Measurements from ENCODE around the gene LAMC3. TPM values are rescaled to one million over a fixed set of nuclear protein-coding genes. Genes with fewer than 3 reads are reported as not detected.

Gene LAMC3
- total RNA-seq, 2 experiments from 2014 or later: 0.19 to 2.2 TPM

DNA sequence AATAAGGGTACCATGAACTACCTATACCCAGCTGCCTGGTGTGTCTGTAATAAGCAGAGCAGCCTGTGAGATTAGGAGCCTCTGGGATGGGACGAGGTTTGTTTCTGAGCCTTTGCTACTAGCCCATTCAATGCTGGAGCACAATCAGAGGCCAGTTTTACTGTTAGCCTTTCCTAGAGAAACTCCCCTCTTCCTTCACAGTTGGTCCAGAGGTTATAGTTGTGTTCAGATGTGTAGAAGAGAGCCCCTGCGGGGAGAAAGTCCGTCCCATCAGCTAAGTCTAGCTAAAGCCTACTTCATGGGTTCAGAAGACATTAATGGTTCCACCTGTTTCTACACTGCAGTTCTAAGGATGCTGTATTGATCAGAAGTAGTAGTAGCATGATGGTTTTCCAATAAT lies 133.2 kb downstream of the LAMC3 start:
- H2AFZ ChIP-seq (ENCODE audit: low read length): no peak overlapping the region
- no peaks in the 10 kb centered on the region for H3K79me2 ChIP-seq (ENCODE audit: insufficient read depth, low read depth, low read length)
- no peak overlapping the region for H3K4me3 ChIP-seq (ENCODE audit: low read depth, low read length, poor library complexity, severe bottlenecking)
- DNase-seq (ENCODE audit: low spot score): no peak
- H3K9me3 ChIP-seq (ENCODE audit: low read length): no peaks in the 10 kb centered on the region
- ChIA-PET POLR2A (interaction anchor here (1.0 kb wide), 1 partner anchor 9 kb away, joined by 5 read pairs; no protein-coding TSS in a partner anchor), CTCF (ENCODE audit: unreplicated experiment) (no interaction called here)
- H3K9me2 ChIP-seq (ENCODE audit: insufficient read depth, low read length): no peaks in the 10 kb centered on the region
- intact Hi-C loops (cut with micrococcal nuclease; ENCODE audit: unreplicated experiment): no loop called here
- no peak overlapping the region for H3K4me2 ChIP-seq (ENCODE audit: low read length)
- peaks cover 98% of the 10 kb centered on the region for H3K36me3 ChIP-seq (ENCODE audit: insufficient read depth, low read length)
- no TSS peak for BruUV-seq (replicated peaks)
- no peak overlapping the region for H3K27ac ChIP-seq (ENCODE audit: low read depth, low read length, poor library complexity, severe bottlenecking)
- no peaks in the 10 kb centered on the region for H3K4me1 ChIP-seq (ENCODE audit: insufficient read depth, low read length, poor library complexity, severe bottlenecking)
- no peaks in the 10 kb centered on the region for H4K20me1 ChIP-seq (ENCODE audit: insufficient read depth, low read length)
- no peak for TF ChIP-seq EZH2phosphoT487 (IDR thresholded peaks at IDR 0.05; ENCODE audit: borderline replicate concordance, low read depth, low read length)
- TF ChIP-seq, protein P1, sequence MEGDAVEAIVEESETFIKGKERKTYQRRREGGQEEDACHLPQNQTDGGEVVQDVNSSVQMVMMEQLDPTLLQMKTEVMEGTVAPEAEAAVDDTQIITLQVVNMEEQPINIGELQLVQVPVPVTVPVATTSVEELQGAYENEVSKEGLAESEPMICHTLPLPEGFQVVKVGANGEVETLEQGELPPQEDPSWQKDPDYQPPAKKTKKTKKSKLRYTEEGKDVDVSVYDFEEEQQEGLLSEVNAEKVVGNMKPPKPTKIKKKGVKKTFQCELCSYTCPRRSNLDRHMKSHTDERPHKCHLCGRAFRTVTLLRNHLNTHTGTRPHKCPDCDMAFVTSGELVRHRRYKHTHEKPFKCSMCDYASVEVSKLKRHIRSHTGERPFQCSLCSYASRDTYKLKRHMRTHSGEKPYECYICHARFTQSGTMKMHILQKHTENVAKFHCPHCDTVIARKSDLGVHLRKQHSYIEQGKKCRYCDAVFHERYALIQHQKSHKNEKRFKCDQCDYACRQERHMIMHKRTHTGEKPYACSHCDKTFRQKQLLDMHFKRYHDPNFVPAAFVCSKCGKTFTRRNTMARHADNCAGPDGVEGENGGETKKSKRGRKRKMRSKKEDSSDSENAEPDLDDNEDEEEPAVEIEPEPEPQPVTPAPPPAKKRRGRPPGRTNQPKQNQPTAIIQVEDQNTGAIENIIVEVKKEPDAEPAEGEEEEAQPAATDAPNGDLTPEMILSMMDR (conservative IDR thresholded peaks at IDR 0.05; ENCODE audit: low read length): no peak

Small RNA genes lying within 50 kb of the gene (small RNA-seq; reads per million reads assigned to genes)
- gene RF00322 (not detected), gene RNU6-881P (not detected)

Other genes with a start within 250 kb of the LAMC3 start
- gene ABL1, start 173.9 kb upstream of the LAMC3 start, total RNA-seq (2014; rRNA removed; shearing (Covaris generic)): 7.8 and 8.1 TPM in 2 replicates
- 28.3 and 33.7 TPM in 2 replicates for gene ABL1, start 173.9 kb upstream of the LAMC3 start, total RNA-seq (2022)
- gene QRFP, start 112.4 kb upstream of the LAMC3 start, total RNA-seq (2014; rRNA removed; shearing (Covaris generic)): not detected in 2 replicates
- not detected in 2 replicates for gene QRFP, start 112.4 kb upstream of the LAMC3 start, total RNA-seq (2022)
- not detected in 2 replicates for gene FIBCD1, start 69.9 kb upstream of the LAMC3 start, total RNA-seq (2014; rRNA removed; shearing (Covaris generic))
- gene FIBCD1, start 69.9 kb upstream of the LAMC3 start, total RNA-seq (2022): not detected in 2 replicates
- not detected in 2 replicates for gene AIF1L, start 87.4 kb downstream of the LAMC3 start, total RNA-seq (2014; rRNA removed; shearing (Covaris generic))
- gene AIF1L, start 87.4 kb downstream of the LAMC3 start, total RNA-seq (2022): not detected in 2 replicates
- 17.0 and 19.7 TPM in 2 replicates for gene NUP214, start 116.4 kb downstream of the LAMC3 start, total RNA-seq (2014; rRNA removed; shearing (Covaris generic))
- gene NUP214, start 116.4 kb downstream of the LAMC3 start, total RNA-seq (2022): 67.1 and 69.6 TPM in 2 replicates